OCI-LY3 (cell line): ENCODE measurements around the gene TTLL10.

ENCODE experiments used
- CTCF ChIP-seq: fragments of 200-600, 300-600 bp; sonication (generic); IDR thresholded peaks from 2 replicates; pipeline ENCODE4 v1.5.1; 2014; ENCODE audit warnings: antibody characterized with exemption, low read length, low read depth
- EZH2phosphoT487 ChIP-seq: fragments of 200-600 bp; shearing (Covaris generic); IDR thresholded peaks from 2 replicates; pipeline ENCODE4 v1.6.1; 2018; ENCODE audit warnings: antibody characterized with exemption, mixed run types, low read depth

- TF ChIP-seq CTCF (no peak), EZH2phosphoT487 (no peak)
These were observed 43.2 kb upstream of the TTLL10 start for GRCh38 chr1:1130206-1131120.
